Fibroblast of lung (primary cell): Measurements from ENCODE around the gene SOCS1.

ENCODE experiments used
- CTCF ChIP-seq, 2 donors: IDR thresholded peaks in 1 of 2; conservative IDR thresholded peaks in 1 of 2; 1 replicate in 1 of 2; 2 replicates in 1 of 2; pipeline ENCODE4 v1.5.1; 2011 to 2012; ENCODE audit warnings: low read length in 2 of 2, control low read depth in 1 of 2, inconsistent platforms in 1 of 2, low read depth in 1 of 2, mild to moderate bottlenecking in 1 of 2
- EZH2 ChIP-seq: IDR thresholded peaks from 2 replicates; pipeline ENCODE4 v1.5.1; 2012; ENCODE audit warnings: low read length, control low read depth, mild to moderate bottlenecking; ENCODE audit errors: missing control alignments

- TF ChIP-seq CTCF (conservative IDR thresholded peaks at IDR 0.05 in 1 of 2, IDR thresholded peaks at IDR 0.05 in 1 of 2; ENCODE audit: low read depth in 1 of 2, low read length in 2 of 2) (no peak), EZH2 (no peak)
Observed at GRCh38 chr16:11272921-11273720, 17.1 kb upstream of the SOCS1 start, which contains the start of gene PRM3.
